Gastroesophageal sphincter (tissue), 3 donors: ENCODE data around the gene GPATCH2.

Experiments used
- CTCF ChIP-seq, 4 experiments: fragments of 200-600 bp in 2 of 4; fragments of 450-650 bp in 2 of 4; sonication (generic) in 1 of 4; IDR thresholded peaks; one replicate each; pipeline ENCODE4 v1.5.1; 2017 to 2019; ENCODE audit warnings: antibody characterized with exemption in 4 of 4, mild to moderate bottlenecking in 2 of 4, moderate library complexity in 2 of 4
- EP300 ChIP-seq: sonication (generic); formaldehyde crosslinking; IDR thresholded peaks from one replicate; pipeline ENCODE4 v1.6.1; 2017; ENCODE audit warnings: antibody characterized with exemption, mild to moderate bottlenecking

GRCh38 chr1:217478450-217478849, 152.4 kb downstream of the GPATCH2 start:
- TF ChIP-seq CTCF (IDR thresholded peaks at IDR 0.05) (no peak), EP300 (no peak)
